IPS-18a (cell line): ENCODE results near the gene PCOLCE2.
A peak's percentile ranks its signal among the peaks of the same experiment; 100 is the strongest.
"Not testable (repeated sequence)": the region's sequence is repeated elsewhere in the genome, so short reads cannot be mapped to it uniquely, and the experiment has no call there.

ENCODE experiments used
- H3K27ac ChIP-seq: one replicate; pipeline ENCODE4 v1.5.1; 2013; ENCODE audit warnings: low read length
- H3K27me3 ChIP-seq: one replicate; pipeline ENCODE4 v1.6.1; 2013; ENCODE audit warnings: mild to moderate bottlenecking, low read length; ENCODE audit not compliant: control insufficient read depth, insufficient read depth
- H3K36me3 ChIP-seq: one replicate; pipeline ENCODE4 v1.6.1; 2013; ENCODE audit warnings: low read depth, low read length; ENCODE audit not compliant: control insufficient read depth
- H3K4me1 ChIP-seq: one replicate; pipeline ENCODE4 v1.6.1; 2013; ENCODE audit warnings: low read depth, low read length; ENCODE audit not compliant: control insufficient read depth
- H3K4me3 ChIP-seq: one replicate; pipeline ENCODE4 v1.5.1; 2013; ENCODE audit warnings: low read length
- H3K9ac ChIP-seq: one replicate; pipeline ENCODE4 v1.6.1; 2013; ENCODE audit warnings: mild to moderate bottlenecking, low read length, moderate library complexity
- H3K9me3 ChIP-seq: one replicate; pipeline ENCODE4 v1.6.1; 2013; ENCODE audit warnings: low read depth, low read length; ENCODE audit not compliant: control insufficient read depth

Gene PCOLCE2

GRCh38 chr3:142897807-142898206, 8.9 kb upstream of the PCOLCE2 start:
- no peaks in the 10 kb centered on the region for H3K4me1 ChIP-seq
- no peak overlapping the region for H3K4me3 ChIP-seq
- no peaks in the 10 kb centered on the region for H3K9me3 ChIP-seq
- no peak overlapping the region for H3K9ac ChIP-seq
- H3K27me3 ChIP-seq: no peaks in the 10 kb centered on the region
- no peaks in the 10 kb centered on the region for H3K36me3 ChIP-seq
- no peak overlapping the region for H3K27ac ChIP-seq

GRCh38 chr3:142896996-142897395, 8.1 kb upstream of the PCOLCE2 start:
- Histone ChIP-seq H3K4me1 (no peaks in the 10 kb centered on the region), H3K27me3 (no peaks in the 10 kb centered on the region), H3K4me3 (no peak overlapping the region), H3K9me3 (no peaks in the 10 kb centered on the region), H3K36me3 (no peaks in the 10 kb centered on the region), H3K27ac (no peak overlapping the region), H3K9ac (no peak overlapping the region)

GRCh38 chr3:142896201-142896755, 7.4 kb upstream of the PCOLCE2 start:
- Histone ChIP-seq H3K9me3 (no peaks in the 10 kb centered on the region), H3K27me3 (no peaks in the 10 kb centered on the region), H3K36me3 (no peaks in the 10 kb centered on the region), H3K4me1 (no peaks in the 10 kb centered on the region), H3K9ac (no peak overlapping the region), H3K27ac (no peak overlapping the region), H3K4me3 (no peak overlapping the region)

- peaks cover 8% of the 10 kb centered on the region for H3K27me3 ChIP-seq
- H3K4me1 ChIP-seq: peaks cover 2% of the 10 kb centered on the region
- no peak overlapping the region for H3K4me3 ChIP-seq
- no peak overlapping the region for H3K27ac ChIP-seq
- no peak overlapping the region for H3K9ac ChIP-seq
- no peaks in the 10 kb centered on the region for H3K36me3 ChIP-seq
- no peaks in the 10 kb centered on the region for H3K9me3 ChIP-seq
Observed at GRCh38 chr3:142894493-142894892, 5.6 kb upstream of the PCOLCE2 start.

- Histone ChIP-seq H3K4me3 (no peak overlapping the region), H3K9me3 (no peaks in the 10 kb centered on the region), H3K4me1 (peaks cover 5% of the 10 kb centered on the region), H3K36me3 (no peaks in the 10 kb centered on the region), H3K27ac (no peak overlapping the region), H3K27me3 (peaks cover 14% of the 10 kb centered on the region), H3K9ac (no peak overlapping the region)
Observed at GRCh38 chr3:142892714-142893113, 3.8 kb upstream of the PCOLCE2 start.

GRCh38 chr3:142890592-142890991, 1.7 kb upstream of the PCOLCE2 start:
- Histone ChIP-seq H3K9me3 (no peaks in the 10 kb centered on the region), H3K27me3 (peaks cover 14% of the 10 kb centered on the region), H3K36me3 (peaks cover 5% of the 10 kb centered on the region), H3K4me3 (no peak overlapping the region), H3K27ac (no peak overlapping the region), H3K9ac (no peak overlapping the region), H3K4me1 (peaks cover 5% of the 10 kb centered on the region)

- peaks cover 5% of the 10 kb centered on the region for H3K4me1 ChIP-seq
- peaks cover 5% of the 10 kb centered on the region for H3K36me3 ChIP-seq
- H3K4me3 ChIP-seq: peak overlapping the region; percentile 70
- no peaks in the 10 kb centered on the region for H3K9me3 ChIP-seq
- peak overlapping the region; percentile 85 for H3K9ac ChIP-seq
- H3K27ac ChIP-seq: no peak overlapping the region
- peaks cover 14% of the 10 kb centered on the region for H3K27me3 ChIP-seq
Observed at GRCh38 chr3:142889212-142890014, 530 bp upstream of the PCOLCE2 start.

- H3K9me3 ChIP-seq: no peaks in the 10 kb centered on the region
- peak overlapping the region; percentile 70 for H3K4me3 ChIP-seq
- H3K27me3 ChIP-seq: peaks cover 14% of the 10 kb centered on the region
- peaks cover 5% of the 10 kb centered on the region for H3K4me1 ChIP-seq
- H3K27ac ChIP-seq: no peak overlapping the region
- peaks cover 5% of the 10 kb centered on the region for H3K36me3 ChIP-seq
- H3K9ac ChIP-seq: peak overlapping the region; percentile 85
Observed at GRCh38 chr3:142888099-142888480, 793 bp downstream of the PCOLCE2 start.

- H3K36me3 ChIP-seq: peaks cover 5% of the 10 kb centered on the region
- peaks cover 5% of the 10 kb centered on the region for H3K4me1 ChIP-seq
- no peak overlapping the region for H3K27ac ChIP-seq
- H3K27me3 ChIP-seq: peaks cover 14% of the 10 kb centered on the region
- no peak overlapping the region for H3K9ac ChIP-seq
- H3K4me3 ChIP-seq: no peak overlapping the region
- H3K9me3 ChIP-seq: no peaks in the 10 kb centered on the region
Observed at GRCh38 chr3:142886940-142887339, 1.9 kb downstream of the PCOLCE2 start.

- Histone ChIP-seq H3K9ac (no peak overlapping the region), H3K4me1 (peaks cover 5% of the 10 kb centered on the region), H3K36me3 (peaks cover 5% of the 10 kb centered on the region), H3K9me3 (no peaks in the 10 kb centered on the region), H3K4me3 (no peak overlapping the region), H3K27ac (no peak overlapping the region), H3K27me3 (peaks cover 14% of the 10 kb centered on the region)
Observed at GRCh38 chr3:142886021-142886420, 2.9 kb downstream of the PCOLCE2 start.

GRCh38 chr3:142884531-142884930, 4.4 kb downstream of the PCOLCE2 start:
- peaks cover 5% of the 10 kb centered on the region for H3K36me3 ChIP-seq
- peaks cover 3% of the 10 kb centered on the region for H3K4me1 ChIP-seq
- H3K9ac ChIP-seq: no peak overlapping the region
- no peak overlapping the region for H3K4me3 ChIP-seq
- no peaks in the 10 kb centered on the region for H3K9me3 ChIP-seq
- H3K27me3 ChIP-seq: peaks cover 6% of the 10 kb centered on the region
- H3K27ac ChIP-seq: no peak overlapping the region

GRCh38 chr3:142883534-142883933, 5.3 kb downstream of the PCOLCE2 start:
- not testable (repeated sequence) for H3K4me3 ChIP-seq, H3K27ac ChIP-seq

More at GRCh38 chr3:142883534-142883933, 5.3 kb downstream of the PCOLCE2 start:
- H3K9ac ChIP-seq, H3K36me3 ChIP-seq, H3K9me3 ChIP-seq, H3K4me1 ChIP-seq, H3K27me3 ChIP-seq: not testable (repeated sequence)
